Measurements from ENCODE around the gene ADGRD2. TPM values are rescaled to one million over a fixed set of nuclear protein-coding genes. Genes with fewer than 3 reads are reported as not detected.

ADGRD2 gene
- polyA plus RNA-seq, 3 donors: not detected

DNA sequence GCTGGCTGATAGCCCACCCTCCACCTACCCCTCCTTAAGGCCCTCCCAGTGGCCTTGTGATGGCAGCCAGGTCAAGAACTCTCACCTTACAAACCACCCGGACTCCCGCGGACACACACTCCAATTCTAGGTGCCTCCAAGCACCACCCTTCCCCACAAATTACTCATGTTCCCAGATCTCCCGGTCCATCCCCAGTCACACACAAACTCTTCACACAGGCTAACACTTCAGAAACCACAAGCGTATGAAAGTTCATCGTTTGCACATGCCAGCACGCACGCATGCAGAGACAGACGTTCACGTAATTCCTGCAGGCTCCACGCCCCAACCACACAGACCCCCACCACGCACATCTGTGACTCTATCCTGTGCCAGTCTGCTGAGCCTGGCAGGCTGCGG, 39.0 kb downstream of the ADGRD2 start:
- no peak for DNase-seq
- Mint-ChIP-seq H3K27ac (no peak overlapping the region), H3K27me3 (ENCODE audit: low read depth in 3 of 3) (peaks cover 5 to 26% (median 8%) of the 10 kb centered on the region in 3 donors), H3K36me3 (no peaks in the 10 kb centered on the region), H3K4me1 (no peaks in the 10 kb centered on the region), H3K4me3 (no peak overlapping the region), H3K9me3 (no peaks in the 10 kb centered on the region)
- Histone ChIP-seq H3K27ac (ENCODE audit: low read depth in 1 of 2, low read length in 2 of 2) (no peak overlapping the region), H3K9ac (ENCODE audit: insufficient read depth, low read length, poor library complexity, severe bottlenecking) (no peak overlapping the region), H3K4me1 (ENCODE audit: control insufficient read depth in 1 of 2, insufficient read depth in 2 of 2, low read length in 2 of 2) (no peaks in the 10 kb centered on the region), H3K27me3 (ENCODE audit: control insufficient read depth in 2 of 2, insufficient read depth in 2 of 2, low read length in 2 of 2) (peaks cover 0 to 13% of the 10 kb centered on the region in 2 donors), H2AFZ (ENCODE audit: insufficient read depth, low read depth, low read length, poor library complexity, severe bottlenecking) (no peak overlapping the region), H3K4me3 (replicated peaks in 1 of 3; ENCODE audit: low read depth in 2 of 3, low read length in 3 of 3) (no peak overlapping the region), H3K36me3 (replicated peaks in 1 of 2; ENCODE audit: control insufficient read depth in 1 of 2, insufficient read depth in 2 of 2, low read length in 2 of 2) (no peaks in the 10 kb centered on the region), H3K79me2 (ENCODE audit: insufficient read depth, low read length) (no peaks in the 10 kb centered on the region), H3K4me2 (replicated peaks; ENCODE audit: extremely low read depth, low read length, poor library complexity, severe bottlenecking) (no peak overlapping the region), H3K9me3 (replicated peaks in 1 of 2; ENCODE audit: control insufficient read depth in 1 of 2, insufficient read depth in 1 of 2, low read length in 2 of 2) (no peaks in the 10 kb centered on the region), H4K20me1 (ENCODE audit: insufficient read depth, low read length) (no peaks in the 10 kb centered on the region)
- intact Hi-C loops (cut with micrococcal nuclease): no loop called here
- TF ChIP-seq CTCF (IDR thresholded peaks at IDR 0.05): no peak
- 93% methylated on average over 13 of the region's 13 CpGs for WGBS (ENCODE audit: insufficient coverage)

- no peak overlapping the region for H3K27ac ChIP-seq (ENCODE audit: low read depth in 1 of 2, low read length in 2 of 2)
- WGBS (ENCODE audit: insufficient coverage): 92% methylated on average over 1 of the region's 2 CpGs
- no peak overlapping the region for H3K4me3 Mint-ChIP-seq
- no peak overlapping the region for H3K4me3 ChIP-seq (replicated peaks in 1 of 3; ENCODE audit: low read depth in 2 of 3, low read length in 3 of 3)
- H3K27ac Mint-ChIP-seq: no peak overlapping the region
- intact Hi-C loops (cut with micrococcal nuclease): no loop called here
- H3K9ac ChIP-seq (ENCODE audit: insufficient read depth, low read length, poor library complexity, severe bottlenecking): no peak overlapping the region
- H3K4me1 Mint-ChIP-seq: no peaks in the 10 kb centered on the region
- no peaks in the 10 kb centered on the region for H4K20me1 ChIP-seq (ENCODE audit: insufficient read depth, low read length)
- H3K4me2 ChIP-seq (replicated peaks; ENCODE audit: extremely low read depth, low read length, poor library complexity, severe bottlenecking): no peak overlapping the region
- H3K36me3 ChIP-seq (replicated peaks in 1 of 2; ENCODE audit: control insufficient read depth in 1 of 2, insufficient read depth in 2 of 2, low read length in 2 of 2): no peaks in the 10 kb centered on the region
- no peak for TF ChIP-seq CTCF (IDR thresholded peaks at IDR 0.05)
- no peaks in the 10 kb centered on the region for H3K79me2 ChIP-seq (ENCODE audit: insufficient read depth, low read length)
- no peak for DNase-seq
- H3K27me3 Mint-ChIP-seq (ENCODE audit: low read depth in 3 of 3): peaks cover 6 to 26% (median 7%) of the 10 kb centered on the region in 3 donors
- no peak overlapping the region for H2AFZ ChIP-seq (ENCODE audit: insufficient read depth, low read depth, low read length, poor library complexity, severe bottlenecking)
- H3K9me3 ChIP-seq (replicated peaks in 1 of 2; ENCODE audit: control insufficient read depth in 1 of 2, insufficient read depth in 1 of 2, low read length in 2 of 2): no peaks in the 10 kb centered on the region
- H3K9me3 Mint-ChIP-seq: no peaks in the 10 kb centered on the region
- H3K27me3 ChIP-seq (ENCODE audit: control insufficient read depth in 2 of 2, insufficient read depth in 2 of 2, low read length in 2 of 2): peaks cover 0 to 13% of the 10 kb centered on the region in 2 donors
- no peaks in the 10 kb centered on the region for H3K4me1 ChIP-seq (ENCODE audit: control insufficient read depth in 1 of 2, insufficient read depth in 2 of 2, low read length in 2 of 2)
- no peaks in the 10 kb centered on the region for H3K36me3 Mint-ChIP-seq
Measured at GRCh38 chr9:124490004-124490403, 39.8 kb downstream of the ADGRD2 start.

Measured in CD14-positive monocyte (primary cell).